ENCODE measurements around the gene BCAR3.

DNA sequence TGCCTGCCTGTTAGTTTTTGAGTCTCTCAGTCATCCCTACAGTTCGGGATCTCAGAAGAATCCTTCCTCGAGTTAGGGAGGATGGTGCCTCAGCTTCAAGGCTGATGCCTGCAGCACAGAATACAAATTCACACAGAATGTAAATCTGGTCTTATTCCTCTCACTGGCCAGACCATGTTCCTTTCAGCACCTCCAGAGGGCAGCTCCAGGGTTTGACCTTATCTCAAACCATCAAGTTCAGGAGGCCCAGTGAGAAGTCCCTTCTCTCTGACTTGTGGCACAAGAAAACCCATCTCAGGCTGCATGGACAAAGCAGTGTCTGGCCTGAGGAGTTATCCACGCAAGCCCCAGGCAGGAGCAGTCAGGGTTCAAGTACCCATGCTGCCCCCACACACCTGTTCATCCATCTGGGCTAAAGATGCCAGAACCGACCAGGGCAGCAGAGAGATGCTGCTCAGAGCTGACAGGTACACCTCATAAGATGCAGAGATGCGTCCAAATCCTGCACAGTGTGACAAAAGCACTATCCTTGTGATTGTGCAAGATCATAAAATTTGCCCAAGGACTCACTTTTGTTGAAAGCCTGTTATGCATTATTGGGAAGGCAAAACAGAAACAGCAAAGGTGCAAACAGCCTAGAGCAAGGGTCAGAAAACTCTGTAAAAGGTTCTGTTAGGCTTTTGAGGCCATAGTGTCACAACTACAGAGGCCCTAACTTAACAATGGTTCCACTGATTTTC, 49.8 kb downstream of the BCAR3 start:
- TF ChIP-seq CTCF (IDR thresholded peaks at IDR 0.05) = peak in 1 of 3 donors; percentile 12
- TF ChIP-seq POLR2A (IDR thresholded peaks at IDR 0.05) = no peak
